Peyer's patch (tissue), 4 donors: ENCODE results near the gene SMC1B.

Source experiments
- CTCF ChIP-seq, 6 experiments: fragments of 450-650 bp in 4 of 6; fragments of 200-600 bp in 2 of 6; sonication (generic) in 1 of 6; IDR thresholded peaks; one replicate each; pipeline ENCODE4 v1.5.1; 2017 to 2019; ENCODE audit warnings: antibody characterized with exemption in 6 of 6, mild to moderate bottlenecking in 3 of 6, moderate library complexity in 1 of 6
- POLR2A ChIP-seq, 2 donors: fragments of 450-650 bp; IDR thresholded peaks; one replicate each; pipeline ENCODE4 v1.5.1; 2017; ENCODE audit warnings: antibody characterized with exemption in 2 of 2, mild to moderate bottlenecking in 2 of 2, moderate library complexity in 2 of 2

- TF ChIP-seq CTCF (IDR thresholded peaks at IDR 0.05), result no peak
- no peak for TF ChIP-seq POLR2A (IDR thresholded peaks at IDR 0.05)
Measured at GRCh38 chr22:45308391-45308956, 104.9 kb downstream of the SMC1B start.
